Measurements from ENCODE around the gene MAP2K3.

MAP2K3 gene

DNA sequence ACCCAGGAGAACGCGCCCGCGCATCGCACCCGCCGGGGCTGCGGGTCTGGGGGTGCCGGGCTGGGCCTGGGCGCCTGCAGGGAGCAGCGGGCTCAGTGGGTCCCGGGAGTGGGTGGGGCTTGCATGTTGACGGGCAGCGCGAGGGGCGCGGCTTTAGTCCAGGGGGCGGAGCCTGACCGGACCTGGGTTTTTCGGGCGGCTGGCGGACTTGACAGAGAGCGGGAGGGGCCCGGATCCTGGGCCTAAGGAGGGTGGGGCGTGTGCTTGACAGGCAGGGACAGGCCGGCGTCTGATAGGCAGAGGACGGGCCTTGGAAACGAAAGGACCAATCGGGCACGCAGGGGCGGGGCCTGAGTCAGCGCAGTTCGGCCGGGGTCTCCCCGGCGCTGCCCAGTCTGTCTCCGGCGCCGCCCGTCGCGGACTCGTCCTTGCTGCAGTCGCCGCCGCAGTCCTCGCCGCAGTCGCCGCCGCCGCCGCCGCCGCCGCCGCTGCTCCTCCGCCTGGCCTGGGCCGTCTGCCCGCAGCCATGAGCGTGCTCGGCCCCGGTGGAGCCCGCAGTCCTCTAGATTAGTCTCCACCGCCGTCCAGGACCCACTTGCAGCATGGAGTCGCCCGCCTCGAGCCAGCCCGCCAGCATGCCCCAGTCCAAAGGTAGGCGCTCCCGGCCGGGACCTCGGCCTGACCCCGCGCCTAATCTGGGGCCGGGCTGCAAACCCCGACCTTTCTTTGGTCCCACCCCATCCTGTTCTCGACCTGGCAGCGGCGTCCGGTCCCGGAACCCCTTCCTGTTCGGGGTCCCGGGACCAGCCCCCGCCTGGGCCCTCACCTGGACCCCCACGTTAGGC is at the start of gene MAP2K3:
Gene MAP2K3, plus strand, starts transcription at position 393 of the 845 bp plus-strand sequence. Its CDS starts 210 bp downstream, at position 603.
- DNase-seq = peak; percentile 99 to 100 (median 100)
- intact Hi-C loops (cut with DNase I) = loop anchor here (5.0 to 10.0 kb wide), 2 partner anchors 160 to 242 kb away; partner anchors contain the start of genes DHRS7B and USP22

DNA sequence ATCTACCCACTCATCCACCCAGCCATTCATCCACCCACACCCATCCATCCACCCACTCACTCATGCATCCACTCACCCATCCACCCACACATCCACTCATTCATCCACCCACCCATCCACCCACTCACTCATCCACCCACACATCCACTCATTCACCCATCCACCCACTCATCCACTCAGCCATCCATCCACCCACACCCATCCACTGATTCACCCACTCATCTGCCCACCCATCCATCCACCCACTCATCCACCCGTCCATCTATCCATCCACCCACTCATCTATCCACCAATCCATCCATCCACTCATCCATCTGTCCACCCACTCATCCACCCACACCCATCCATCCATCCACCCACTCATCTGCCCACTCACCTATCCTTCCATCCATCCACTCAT is 48.6 kb upstream of the MAP2K3 start:
- peak in 1 of 10 donors; percentile 11 for DNase-seq
- intact Hi-C loops (cut with DNase I) = no loop called here

DNA sequence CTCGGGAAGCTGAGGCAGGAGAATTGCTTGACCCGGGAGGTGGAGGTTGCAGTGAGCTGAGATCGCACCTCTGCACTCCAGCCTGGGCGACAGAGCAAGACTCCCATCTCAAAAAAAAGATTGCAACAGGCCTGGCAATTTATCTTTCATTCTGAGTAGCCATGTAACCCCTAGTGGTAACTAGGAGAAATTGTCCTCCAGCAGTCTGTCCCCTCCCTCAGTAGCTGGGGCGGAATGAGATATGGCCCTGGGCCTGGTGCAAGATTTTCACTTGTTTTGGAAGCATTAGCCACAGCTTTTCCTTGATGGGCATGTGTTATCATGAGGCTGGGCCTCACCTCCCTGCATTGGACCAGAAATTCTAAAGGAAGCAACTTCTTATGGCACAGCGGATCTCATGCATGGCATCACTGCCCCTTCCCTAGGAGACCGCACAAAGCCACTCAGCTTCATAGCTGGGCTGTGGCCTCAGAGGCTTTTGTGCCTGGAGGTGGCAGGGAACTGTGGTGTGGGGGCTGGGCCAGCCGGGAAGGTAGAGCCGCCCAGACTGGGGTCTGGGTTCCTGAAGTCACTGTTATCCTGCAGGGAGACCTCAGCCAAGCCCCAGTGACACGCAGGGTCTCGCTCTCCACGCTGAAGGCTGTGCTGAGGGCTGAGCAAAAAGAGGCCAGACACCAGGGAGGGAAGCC is 44.7 kb upstream of the MAP2K3 start:
- intact Hi-C loops (cut with DNase I) = no loop called here
- DNase-seq = peak in 2 of 10 donors; percentile 51 to 85

DNA sequence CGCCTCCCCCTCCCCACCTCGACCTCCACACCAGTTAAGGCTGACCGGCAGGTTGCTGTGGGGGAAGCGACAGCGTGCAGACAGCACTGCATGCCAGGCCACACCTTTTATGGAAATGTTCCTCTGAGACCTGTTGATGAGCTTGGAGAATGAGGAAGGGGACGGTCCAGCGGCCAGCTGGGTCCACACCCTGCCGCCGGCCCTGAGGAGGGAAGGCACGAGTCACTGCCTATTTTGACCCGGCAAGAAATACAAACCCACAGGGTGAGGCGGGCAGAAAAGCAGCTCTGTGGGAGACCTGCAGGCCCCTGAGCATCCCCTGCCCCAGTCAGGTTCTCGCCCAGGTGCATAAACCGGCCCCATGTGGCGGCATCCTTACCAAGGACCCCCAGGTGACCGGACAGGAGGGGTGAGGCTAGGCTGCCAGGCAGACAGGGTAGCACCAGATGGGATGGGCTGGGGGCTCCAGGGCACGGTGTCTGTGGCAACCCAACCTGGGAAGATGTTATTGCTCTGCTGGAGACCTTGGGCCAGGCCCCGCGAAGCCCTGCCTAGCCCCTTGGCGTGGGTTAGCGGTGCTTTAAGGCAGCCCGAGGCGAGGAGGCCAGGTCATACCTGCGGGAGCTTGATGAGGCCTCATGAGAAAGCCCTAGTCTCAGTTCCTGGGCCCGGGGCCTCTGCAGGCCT is 44.0 kb upstream of the MAP2K3 start:
- peak in 2 of 10 donors; percentile 73 to 81 for DNase-seq
- intact Hi-C loops (cut with DNase I) = no loop called here

DNA sequence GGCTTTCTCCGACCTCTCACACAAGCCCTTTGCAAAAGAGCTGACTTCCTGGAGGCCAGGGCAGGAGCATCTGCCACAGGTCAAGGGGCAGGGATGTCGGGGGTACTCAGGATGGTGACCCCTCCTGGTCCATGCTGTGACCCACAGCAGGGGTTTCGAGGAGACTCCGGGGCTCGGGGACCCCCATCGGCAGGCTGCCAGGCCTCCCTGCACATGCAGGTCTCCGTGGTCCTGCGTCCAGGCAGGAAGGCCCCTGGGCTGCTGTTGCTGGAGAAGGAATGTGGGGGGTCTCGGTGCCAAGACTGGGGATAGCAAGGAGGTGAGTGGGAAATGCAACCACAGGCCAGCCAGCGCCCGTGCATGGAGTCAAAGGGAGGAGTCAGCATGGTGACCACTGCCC is 42.9 kb upstream of the MAP2K3 start:
- DNase-seq = peak in 2 of 10 donors; percentile 52 to 83
- intact Hi-C loops (cut with DNase I) = no loop called here

DNA sequence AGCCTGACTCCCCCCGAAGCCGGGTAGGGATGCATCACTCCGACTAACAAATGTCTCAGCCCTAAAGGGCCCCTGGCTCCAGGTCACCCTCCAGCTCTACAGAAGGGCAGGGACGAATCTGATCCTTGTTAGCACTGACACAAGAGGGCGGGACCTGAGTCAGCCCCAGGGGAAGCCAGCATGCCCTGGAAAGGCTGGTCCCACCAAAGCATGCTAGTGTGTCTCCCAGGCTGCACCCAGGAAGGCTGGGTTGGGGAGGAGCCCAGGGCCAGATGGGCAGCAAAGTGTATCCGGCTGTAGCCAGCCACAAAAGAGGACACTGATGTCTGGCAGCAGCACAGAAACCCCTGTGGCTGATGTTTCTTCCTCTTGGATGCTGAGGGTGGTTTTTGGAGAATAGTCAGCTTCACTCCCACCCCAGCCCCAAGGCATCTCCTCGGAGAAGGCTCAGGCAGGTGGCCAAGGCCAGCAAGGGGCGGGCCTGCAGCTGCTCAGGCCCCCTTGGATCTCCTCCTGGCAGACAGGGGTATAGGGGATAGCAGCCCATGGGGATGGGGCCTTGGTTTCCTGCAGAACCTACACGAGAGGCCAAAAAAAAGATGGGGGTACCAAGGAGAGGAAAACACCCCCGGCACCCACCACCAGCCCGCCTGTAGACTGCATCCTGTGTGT is 42.3 kb upstream of the MAP2K3 start:
- intact Hi-C loops (cut with DNase I) = no loop called here
- DNase-seq = peak in 1 of 10 donors; percentile 63

DNA sequence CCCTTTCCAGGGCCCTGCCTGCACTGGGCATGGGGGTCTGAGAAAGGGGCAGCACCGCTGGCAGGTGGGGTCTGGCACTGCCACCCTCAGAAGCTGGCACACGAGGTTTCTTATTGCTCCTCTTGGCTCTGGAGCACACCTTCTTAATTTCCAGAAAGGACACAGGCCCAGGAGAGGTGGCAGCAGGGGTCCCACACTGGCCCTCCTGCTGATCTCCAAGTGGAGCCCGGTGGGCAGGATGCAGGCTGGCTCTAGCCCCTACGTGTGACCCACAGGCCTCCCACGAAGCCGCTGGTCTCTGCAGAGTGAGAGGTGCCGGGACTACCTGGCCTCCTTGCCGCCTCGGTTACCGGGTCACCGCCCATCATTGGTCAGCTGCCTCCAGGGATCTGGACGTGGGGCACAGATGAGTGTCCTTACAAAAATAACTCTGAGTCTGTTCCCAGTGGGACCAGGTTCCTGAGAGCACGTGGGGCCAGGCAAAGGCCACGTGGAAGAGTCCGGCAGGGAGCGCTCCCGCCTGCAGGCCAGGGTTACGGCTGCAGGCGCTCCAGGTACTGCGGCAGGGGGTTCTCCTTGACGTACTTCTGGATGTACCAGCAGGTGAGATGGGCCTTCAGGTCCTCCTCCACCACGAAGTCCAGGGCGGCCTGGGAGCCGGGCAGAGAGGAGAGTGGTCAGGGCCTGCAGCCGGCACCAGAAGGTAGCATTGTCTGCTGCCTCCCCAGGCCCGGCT is 41.6 kb upstream of the MAP2K3 start:
- intact Hi-C loops (cut with DNase I) = no loop called here
- peak in 3 of 10 donors; percentile 69 to 79 (median 71) for DNase-seq

DNA sequence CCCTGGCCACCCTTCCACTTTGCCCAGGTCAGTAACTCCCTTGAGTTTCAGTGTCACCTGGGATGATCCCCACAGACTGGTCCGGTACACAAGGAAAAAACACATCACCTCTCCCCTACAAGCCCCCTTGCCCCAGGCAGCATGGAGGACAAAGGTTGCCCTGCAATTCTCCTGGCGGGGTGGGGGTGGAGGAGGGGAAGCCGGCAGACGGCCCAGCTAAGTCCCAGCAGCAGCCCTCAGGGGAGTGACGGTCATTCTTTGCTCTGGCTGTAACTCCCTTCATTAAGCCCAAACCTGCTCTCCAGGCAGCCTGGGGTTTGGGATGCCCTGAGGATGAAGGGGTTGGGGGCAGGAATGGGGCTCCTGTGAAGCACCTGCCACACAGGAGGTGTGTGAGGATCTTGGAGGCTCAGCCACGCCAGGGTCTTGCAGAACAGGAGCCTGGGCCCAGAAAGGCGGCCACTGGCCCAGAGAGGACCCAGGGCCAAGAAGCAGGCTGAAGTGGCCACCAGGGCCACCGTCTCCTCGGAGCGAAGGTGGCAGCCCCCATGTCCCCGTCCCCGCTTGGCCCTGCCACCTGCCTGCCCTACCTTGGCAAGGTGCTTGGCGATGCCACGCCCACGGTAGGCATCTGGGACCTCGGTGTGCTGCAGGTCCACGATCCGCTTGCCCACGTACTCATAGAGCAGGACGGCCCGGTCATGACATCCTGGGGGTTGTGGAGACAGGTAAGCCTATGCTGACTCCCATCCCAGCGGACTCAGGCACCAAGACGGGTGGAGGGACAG is 40.8 kb upstream of the MAP2K3 start:
- intact Hi-C loops (cut with DNase I) = no loop called here
- peak in 3 of 10 donors; percentile 31 to 80 (median 39) for DNase-seq

DNA sequence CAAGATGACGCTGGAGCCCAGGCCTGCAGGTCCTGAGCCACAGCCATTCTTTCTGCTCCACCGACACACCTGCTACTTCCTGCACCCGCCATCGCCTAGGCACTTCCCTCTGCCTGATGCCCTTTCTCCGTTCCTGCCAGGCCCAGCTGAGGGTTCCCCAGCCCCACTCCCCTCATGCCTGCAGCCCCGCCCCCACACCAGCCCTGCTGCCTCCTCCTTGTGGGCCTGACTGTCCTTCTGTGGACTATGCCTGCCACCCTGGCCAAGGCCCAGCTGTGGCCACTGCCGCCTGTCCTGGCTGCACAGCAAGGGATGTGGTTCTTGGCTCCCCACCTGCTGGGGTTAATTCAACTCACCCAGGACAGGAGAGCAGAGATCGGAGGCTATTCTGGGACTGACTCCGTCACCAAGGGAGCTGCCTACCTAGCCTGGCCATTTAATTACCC is 38.8 kb upstream of the MAP2K3 start:
- peak in 1 of 10 donors; percentile 74 for DNase-seq
- intact Hi-C loops (cut with DNase I) = no loop called here

DNA sequence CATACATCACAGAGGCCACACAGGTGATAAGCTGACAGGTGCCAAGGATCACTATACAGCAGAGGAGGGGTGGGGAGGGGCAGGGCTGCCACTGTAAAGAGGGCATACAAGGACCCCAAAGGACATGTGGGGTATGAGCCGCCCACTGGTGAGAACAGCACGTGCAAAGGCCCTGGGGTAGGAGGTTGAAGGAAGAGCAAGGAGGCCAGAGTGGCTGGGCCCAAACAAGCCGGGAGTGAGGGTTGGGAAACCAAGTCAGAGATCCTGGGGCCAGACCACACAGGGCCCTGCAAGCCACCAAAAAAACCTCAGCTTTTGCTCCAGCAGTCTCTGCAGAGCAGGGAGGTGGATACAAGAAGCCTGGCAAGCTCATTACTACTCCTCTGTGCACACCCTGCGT is 37.8 kb upstream of the MAP2K3 start:
- intact Hi-C loops (cut with DNase I) = no loop called here
- DNase-seq = peak in 3 of 10 donors; percentile 30 to 72 (median 50)

DNA sequence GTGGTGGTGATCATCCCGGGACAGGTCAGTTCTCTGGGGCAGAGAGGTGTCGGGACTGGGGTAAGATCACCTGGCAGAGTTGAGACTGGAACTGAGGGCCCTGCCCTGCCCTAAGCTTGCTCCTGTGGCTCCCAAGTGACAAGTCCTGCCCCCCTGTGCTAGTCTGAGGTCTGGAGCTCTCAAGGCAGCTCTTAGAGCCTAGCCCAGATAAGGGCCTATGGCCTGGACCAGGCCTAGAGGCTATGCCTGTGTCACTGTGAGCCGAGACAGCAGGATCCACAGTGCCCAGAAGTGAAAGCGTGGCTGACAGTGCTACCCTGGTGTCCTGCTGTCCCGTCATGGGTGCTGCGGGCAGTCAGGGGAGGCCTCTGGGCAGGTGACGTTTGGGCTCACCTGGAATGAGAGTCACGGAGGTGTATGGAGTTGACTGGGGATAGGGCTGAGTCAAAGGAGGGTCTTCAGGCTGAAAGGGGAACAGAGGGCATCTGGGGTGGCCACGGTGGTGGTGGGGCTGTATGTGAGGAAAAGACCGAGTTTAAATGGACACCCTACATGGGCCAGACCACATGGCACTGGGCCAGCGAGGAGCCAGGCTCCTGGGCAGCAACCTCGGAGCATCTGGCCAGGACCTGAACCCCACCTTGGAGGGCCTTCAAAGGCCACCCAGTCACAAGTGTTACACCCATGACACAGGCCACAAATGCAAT is 36.8 kb upstream of the MAP2K3 start:
- intact Hi-C loops (cut with DNase I) = no loop called here
- peak in 3 of 10 donors; percentile 55 to 78 (median 74) for DNase-seq

DNA sequence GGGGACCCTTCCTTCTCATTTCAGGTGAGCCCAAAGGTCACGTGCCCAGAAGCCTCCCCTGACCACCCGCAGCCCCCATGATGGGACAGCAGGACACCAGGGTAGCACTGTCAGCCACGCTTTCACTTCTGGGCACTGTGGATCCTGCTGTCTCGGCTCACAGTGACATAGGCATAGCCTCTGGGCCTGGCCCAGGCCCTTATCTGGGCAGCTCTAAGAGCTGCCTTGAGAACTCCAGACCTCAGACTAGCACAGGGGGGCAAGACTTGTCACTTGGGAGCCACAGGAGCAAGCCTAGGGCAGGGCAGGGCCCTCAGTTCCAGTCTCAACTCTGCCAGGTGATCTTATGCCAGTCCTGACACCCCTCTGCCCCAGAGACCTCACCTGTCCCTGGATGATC is 36.0 kb upstream of the MAP2K3 start:
- intact Hi-C loops (cut with DNase I) = no loop called here
- DNase-seq = peak in 1 of 10 donors; percentile 39

DNA sequence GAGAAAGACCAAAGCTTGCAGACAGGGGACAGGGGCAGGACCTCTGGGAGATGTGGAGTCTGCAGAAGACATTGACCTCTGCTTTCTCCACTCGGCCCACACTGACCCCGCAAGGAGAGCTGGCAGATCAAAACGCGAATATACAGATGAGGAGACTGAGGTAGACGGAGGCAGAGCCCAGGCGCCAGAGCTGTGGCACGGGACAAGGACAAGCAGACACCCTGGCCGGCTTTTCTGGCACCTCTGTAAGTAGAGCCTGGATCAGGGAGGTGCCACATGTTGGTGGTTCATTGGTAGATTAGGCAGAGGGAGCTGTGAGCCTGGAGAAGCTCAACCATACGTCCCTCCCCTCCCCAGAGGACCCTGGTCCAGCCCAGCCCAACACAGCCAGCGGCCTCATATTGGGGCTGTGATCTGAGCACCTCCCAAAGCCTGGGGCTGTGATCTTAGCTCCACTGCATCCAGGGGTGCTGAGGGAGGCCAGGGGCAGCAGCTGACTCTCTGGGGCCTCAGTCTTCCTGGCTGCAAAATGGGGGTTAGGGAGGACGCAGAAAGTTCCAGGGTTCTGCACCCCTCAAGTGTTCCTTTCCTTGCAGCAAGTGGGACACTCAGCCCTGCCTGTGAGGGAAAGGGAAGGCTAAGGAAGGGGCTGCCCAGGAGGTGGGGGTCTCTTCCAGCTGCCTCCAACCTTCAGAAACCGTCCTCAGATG is 35.3 kb upstream of the MAP2K3 start:
- intact Hi-C loops (cut with DNase I) = no loop called here
- DNase-seq = peak in 3 of 10 donors; percentile 50 to 71 (median 63)

DNA sequence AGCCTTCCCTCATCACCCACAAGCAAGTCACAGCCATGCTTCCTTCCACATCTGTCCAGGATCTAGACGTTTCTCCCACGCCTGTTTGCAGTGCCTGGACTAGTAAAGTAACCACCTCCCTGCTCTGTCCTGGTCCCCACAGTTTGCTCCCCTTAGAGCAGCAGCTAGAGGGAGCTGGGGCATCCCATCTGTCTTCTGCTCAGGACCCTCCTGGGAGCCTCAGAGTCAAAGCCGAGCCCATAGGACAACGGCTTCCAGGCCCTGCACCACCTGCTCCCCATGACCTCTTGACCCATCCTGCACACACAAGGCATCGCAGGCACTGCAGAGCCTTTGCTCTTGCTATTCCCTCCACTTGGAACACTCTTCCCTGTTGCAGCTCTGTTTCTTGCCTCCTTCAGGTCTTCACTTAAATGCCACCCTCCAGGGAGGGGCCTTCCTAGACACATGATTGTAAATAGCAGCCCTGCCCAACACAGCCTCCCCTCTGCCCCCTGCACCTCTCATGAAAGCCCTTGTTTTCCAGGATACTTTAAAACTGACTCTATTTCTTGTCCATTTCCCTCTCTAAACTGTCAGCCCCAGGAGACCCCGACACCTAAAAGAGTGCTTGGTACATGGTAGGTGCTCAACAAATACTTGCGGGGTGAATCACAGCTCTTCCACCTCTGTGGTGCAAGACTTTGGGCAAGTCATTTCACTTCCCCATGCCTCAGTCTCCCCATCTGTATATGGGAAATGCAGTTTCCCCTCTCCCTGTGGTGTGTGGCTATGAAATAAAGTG is 34.4 kb upstream of the MAP2K3 start:
- DNase-seq = peak in 2 of 10 donors; percentile 67 to 75

DNA sequence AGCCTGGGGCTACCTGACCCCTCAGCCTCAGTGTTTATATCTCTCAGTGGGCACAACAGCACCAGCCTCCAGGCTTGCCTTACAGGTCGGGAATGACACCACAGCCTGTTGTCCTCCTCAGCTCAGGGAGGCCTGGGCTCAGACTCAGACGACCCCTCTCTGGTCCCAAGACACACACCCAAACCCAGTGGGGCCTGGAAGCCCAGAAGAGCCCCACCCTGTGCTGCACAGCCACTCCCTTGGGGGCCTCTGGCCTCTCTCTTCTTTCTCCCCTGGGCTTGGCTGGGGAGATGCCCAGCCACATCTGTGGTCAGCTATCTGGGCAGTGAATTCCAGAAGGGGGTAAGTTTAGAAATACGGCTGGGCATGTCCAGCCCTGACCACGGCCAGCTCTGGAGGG is 33.7 kb upstream of the MAP2K3 start:
- intact Hi-C loops (cut with DNase I) = no loop called here
- DNase-seq = peak in 2 of 10 donors; percentile 23 to 66

More for the DNA sequence above, 34.4 kb upstream of the MAP2K3 start:
- intact Hi-C loops (cut with DNase I) = no loop called here

DNA sequence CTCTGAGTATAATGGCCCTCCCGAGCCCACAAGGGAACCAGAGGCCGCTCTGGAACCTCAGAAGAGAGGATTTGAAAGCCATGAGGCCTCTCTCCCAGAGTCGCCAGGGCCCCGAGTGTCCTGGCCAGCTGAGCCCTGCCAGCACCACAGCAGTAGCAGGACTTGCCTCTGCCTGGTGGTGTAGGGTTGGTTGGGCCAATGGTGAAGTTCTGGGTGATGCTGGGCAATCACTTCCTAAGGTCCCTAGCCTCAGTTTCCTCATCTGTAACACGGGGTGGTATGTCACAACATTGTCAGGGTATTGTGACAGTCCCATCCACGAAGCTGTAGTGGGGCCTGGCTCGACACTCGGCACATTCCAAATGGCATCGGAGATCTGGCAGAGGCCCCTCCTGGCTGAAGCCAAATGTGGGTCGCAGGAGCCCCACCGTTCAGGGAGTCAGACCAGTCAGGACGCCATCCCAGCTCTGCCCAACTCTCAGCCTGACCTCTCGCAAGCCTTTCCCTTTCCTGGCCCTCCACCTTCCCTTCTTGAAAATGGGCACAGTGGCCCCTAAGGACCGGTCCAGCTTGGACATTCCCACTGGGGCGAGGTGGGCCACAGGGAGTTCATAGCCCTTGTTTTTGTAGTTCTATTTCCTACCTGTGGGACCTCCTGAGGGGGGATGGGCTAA is 33.0 kb upstream of the MAP2K3 start:
- peak in 3 of 10 donors; percentile 49 to 84 (median 68) for DNase-seq
- intact Hi-C loops (cut with DNase I) = loop anchor here (2.0 kb wide), 1 partner anchor 23 kb away; no protein-coding TSS in a partner anchor

All from posterior cingulate gyrus (tissue), 11 donors.